ENCODE results near the gene ARG2. TPM values are rescaled to one million over a fixed set of nuclear protein-coding genes. Genes with fewer than 3 reads are reported as not detected.

ARG2 gene
- total RNA-seq, 1 experiment from 2014 or later = 35.6 TPM

- Histone ChIP-seq H3K4me3 (ENCODE audit: low read depth, low read length, poor library complexity, severe bottlenecking) (no peak overlapping the region), H3K27me3 (replicated peaks; ENCODE audit: insufficient read depth, low read depth, low read length, poor library complexity) (no peaks in the 10 kb centered on the region), H3K27ac (ENCODE audit: low read depth, low read length, poor library complexity, severe bottlenecking) (no peak overlapping the region), H3K36me3 (ENCODE audit: insufficient read depth, low read length, poor library complexity, severe bottlenecking) (peaks cover 75% of the 10 kb centered on the region), H3K9me3 (ENCODE audit: low read depth, low read length, poor library complexity, severe bottlenecking) (no peaks in the 10 kb centered on the region), H3K4me1 (ENCODE audit: insufficient read depth, low read length, poor library complexity, severe bottlenecking) (no peaks in the 10 kb centered on the region)
- no TSS peak for BruUV-seq (replicated peaks)
- intact Hi-C loops (cut with micrococcal nuclease; ENCODE audit: unreplicated experiment) = no loop called here
- ChIA-PET POLR2A (ENCODE audit: low non-redundant PET) (no interaction called here), CTCF (no interaction called here)
- TF ChIP-seq CTCF (conservative IDR thresholded peaks at IDR 0.05; ENCODE audit: low read depth, low read length) (no peak), EZH2 (IDR thresholded peaks at IDR 0.05; ENCODE audit: borderline replicate concordance, low read depth, low read length, poor library complexity, severe bottlenecking) (no peak)
- DNase-seq (ENCODE audit: low spot score) = no peak
Measured at GRCh38 chr14:67653651-67654280, 34.0 kb downstream of the ARG2 start.

DNA sequence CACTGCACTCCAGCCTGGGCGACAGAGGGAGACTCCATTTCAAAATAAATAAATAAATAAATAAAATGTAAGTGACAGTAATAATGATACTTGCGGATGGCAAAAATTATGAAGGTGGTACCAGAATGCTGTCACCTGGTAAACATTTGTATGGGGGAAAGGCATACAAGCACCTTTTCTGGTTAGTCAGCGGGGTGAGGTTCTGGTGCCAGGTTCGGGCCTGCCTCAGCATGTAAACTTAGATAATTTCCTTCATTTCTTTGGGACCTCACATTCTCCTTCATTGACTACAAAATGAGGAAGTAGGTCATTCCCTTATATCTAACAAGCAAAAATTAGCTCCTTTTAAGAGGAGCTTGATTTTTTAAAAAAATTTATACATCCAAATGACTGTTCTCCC lies 43.9 kb downstream of the ARG2 start:
- ChIA-PET CTCF (interaction anchor here (0.5 kb wide), 1 partner anchor 24 kb away, joined by 3 read pairs; no protein-coding TSS in a partner anchor), POLR2A (ENCODE audit: low non-redundant PET) (no interaction called here)
- Histone ChIP-seq H3K36me3 (ENCODE audit: insufficient read depth, low read length, poor library complexity, severe bottlenecking) (peaks cover 8% of the 10 kb centered on the region), H3K27ac (ENCODE audit: low read depth, low read length, poor library complexity, severe bottlenecking) (no peak overlapping the region), H3K4me3 (ENCODE audit: low read depth, low read length, poor library complexity, severe bottlenecking) (no peak overlapping the region), H3K27me3 (replicated peaks; ENCODE audit: insufficient read depth, low read depth, low read length, poor library complexity) (no peaks in the 10 kb centered on the region), H3K9me3 (ENCODE audit: low read depth, low read length, poor library complexity, severe bottlenecking) (no peaks in the 10 kb centered on the region), H3K4me1 (ENCODE audit: insufficient read depth, low read length, poor library complexity, severe bottlenecking) (no peaks in the 10 kb centered on the region)
- intact Hi-C loops (cut with micrococcal nuclease; ENCODE audit: unreplicated experiment) = no loop called here
- DNase-seq (ENCODE audit: low spot score) = no peak
- TF ChIP-seq EZH2 (IDR thresholded peaks at IDR 0.05; ENCODE audit: borderline replicate concordance, low read depth, low read length, poor library complexity, severe bottlenecking) = no peak
- no peak for TF ChIP-seq CTCF (conservative IDR thresholded peaks at IDR 0.05; ENCODE audit: low read depth, low read length)
- BruUV-seq (replicated peaks) = no TSS peak

- Histone ChIP-seq H3K27ac (ENCODE audit: low read depth, low read length, poor library complexity, severe bottlenecking) (no peak overlapping the region), H3K36me3 (ENCODE audit: insufficient read depth, low read length, poor library complexity, severe bottlenecking) (no peaks in the 10 kb centered on the region), H3K4me1 (ENCODE audit: insufficient read depth, low read length, poor library complexity, severe bottlenecking) (no peaks in the 10 kb centered on the region), H3K9me3 (ENCODE audit: low read depth, low read length, poor library complexity, severe bottlenecking) (no peaks in the 10 kb centered on the region), H3K27me3 (replicated peaks; ENCODE audit: insufficient read depth, low read depth, low read length, poor library complexity) (no peaks in the 10 kb centered on the region), H3K4me3 (ENCODE audit: low read depth, low read length, poor library complexity, severe bottlenecking) (no peak overlapping the region)
- ChIA-PET POLR2A (ENCODE audit: low non-redundant PET) (interaction anchor here (0.6 kb wide), 1 partner anchor 153 kb away, joined by 6 read pairs; no protein-coding TSS in a partner anchor), CTCF (interaction anchor here (0.7 kb wide), 1 partner anchor 239 kb away, joined by 3 read pairs; no protein-coding TSS in a partner anchor)
- TF ChIP-seq CTCF (conservative IDR thresholded peaks at IDR 0.05; ENCODE audit: low read depth, low read length) (no peak), EZH2 (IDR thresholded peaks at IDR 0.05; ENCODE audit: borderline replicate concordance, low read depth, low read length, poor library complexity, severe bottlenecking) (no peak)
- intact Hi-C loops (cut with micrococcal nuclease; ENCODE audit: unreplicated experiment) = loop anchor here (2.0 kb wide), 2 partner anchors 47 to 139 kb away; partner anchors contain the start of gene ARG2
- no peak for DNase-seq (ENCODE audit: low spot score)
- no TSS peak for BruUV-seq (replicated peaks)
Measured at GRCh38 chr14:67665868-67666267, 46.1 kb downstream of the ARG2 start.

Data from A673 (cell line).